Nephron (organoid): ENCODE data around the gene SUSD1.
A peak's percentile ranks its signal among the peaks of the same experiment; 100 is the strongest.

Experiments
- H3K27ac Mint-ChIP-seq, 3 experiments: 2 replicates each; pipeline ENCODE4 v1.8.0; 2020; ENCODE audit warnings: mixed read lengths in 3 of 3, mild to moderate bottlenecking in 2 of 3, moderate library complexity in 1 of 3
- H3K27me3 Mint-ChIP-seq: 2 replicates; pipeline ENCODE4 v1.8.0; 2021; ENCODE audit warnings: low read depth, mild to moderate bottlenecking, moderate library complexity, mixed read lengths
- H3K36me3 Mint-ChIP-seq: 2 replicates; pipeline ENCODE4 v1.8.0; 2020; ENCODE audit warnings: low read depth, mixed read lengths
- H3K4me1 Mint-ChIP-seq: 2 replicates; pipeline ENCODE4 v1.8.0; 2020; ENCODE audit warnings: mixed read lengths
- H3K4me3 Mint-ChIP-seq, 3 experiments: 2 replicates each; pipeline ENCODE4 v1.8.0; 2020; ENCODE audit warnings: mild to moderate bottlenecking in 3 of 3, mixed read lengths in 3 of 3, moderate library complexity in 2 of 3
- H3K9me3 Mint-ChIP-seq: 2 replicates; pipeline ENCODE4 v1.8.0; 2020; ENCODE audit warnings: mixed read lengths
- TF ChIP-seq, protein P1 (sequence below), 3 experiments: fragments of 200-600 bp; sonication (generic); IDR thresholded peaks; one replicate each; pipeline ENCODE4 v1.5.0; 2021; ENCODE audit warnings: antibody characterized with exemption in 3 of 3; ENCODE audit not compliant: unreplicated experiment in 3 of 3

SUSD1 gene

DNA sequence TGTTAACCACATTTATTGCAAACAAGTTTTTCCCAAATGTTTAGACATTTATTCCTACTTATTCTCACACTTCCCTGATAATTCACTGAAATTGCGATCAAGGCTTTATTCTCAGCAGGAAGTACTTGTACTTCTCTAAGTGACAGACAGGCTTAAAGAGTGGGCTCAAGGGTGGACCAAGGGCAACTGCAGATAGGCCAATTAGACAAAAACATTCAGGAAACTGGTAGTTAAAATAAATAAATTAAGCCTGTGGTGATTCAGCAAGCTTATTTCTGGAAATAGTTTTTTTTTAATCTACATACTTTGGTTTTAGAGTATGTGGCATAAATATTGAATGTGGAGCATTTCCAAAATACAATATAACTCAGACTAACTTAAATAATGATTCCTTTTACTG lies 142.4 kb downstream of the SUSD1 start:
- Mint-ChIP-seq H3K36me3 (peaks cover 9% of the 10 kb centered on the region), H3K9me3 (no peaks in the 10 kb centered on the region), H3K27ac (no peak overlapping the region), H3K27me3 (peaks cover 5% of the 10 kb centered on the region), H3K4me1 (peaks cover 16% of the 10 kb centered on the region), H3K4me3 (no peak overlapping the region)
- TF ChIP-seq, protein P1, sequence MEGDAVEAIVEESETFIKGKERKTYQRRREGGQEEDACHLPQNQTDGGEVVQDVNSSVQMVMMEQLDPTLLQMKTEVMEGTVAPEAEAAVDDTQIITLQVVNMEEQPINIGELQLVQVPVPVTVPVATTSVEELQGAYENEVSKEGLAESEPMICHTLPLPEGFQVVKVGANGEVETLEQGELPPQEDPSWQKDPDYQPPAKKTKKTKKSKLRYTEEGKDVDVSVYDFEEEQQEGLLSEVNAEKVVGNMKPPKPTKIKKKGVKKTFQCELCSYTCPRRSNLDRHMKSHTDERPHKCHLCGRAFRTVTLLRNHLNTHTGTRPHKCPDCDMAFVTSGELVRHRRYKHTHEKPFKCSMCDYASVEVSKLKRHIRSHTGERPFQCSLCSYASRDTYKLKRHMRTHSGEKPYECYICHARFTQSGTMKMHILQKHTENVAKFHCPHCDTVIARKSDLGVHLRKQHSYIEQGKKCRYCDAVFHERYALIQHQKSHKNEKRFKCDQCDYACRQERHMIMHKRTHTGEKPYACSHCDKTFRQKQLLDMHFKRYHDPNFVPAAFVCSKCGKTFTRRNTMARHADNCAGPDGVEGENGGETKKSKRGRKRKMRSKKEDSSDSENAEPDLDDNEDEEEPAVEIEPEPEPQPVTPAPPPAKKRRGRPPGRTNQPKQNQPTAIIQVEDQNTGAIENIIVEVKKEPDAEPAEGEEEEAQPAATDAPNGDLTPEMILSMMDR (IDR thresholded peaks at IDR 0.05; ENCODE audit: unreplicated experiment in 3 of 3): no peak

DNA sequence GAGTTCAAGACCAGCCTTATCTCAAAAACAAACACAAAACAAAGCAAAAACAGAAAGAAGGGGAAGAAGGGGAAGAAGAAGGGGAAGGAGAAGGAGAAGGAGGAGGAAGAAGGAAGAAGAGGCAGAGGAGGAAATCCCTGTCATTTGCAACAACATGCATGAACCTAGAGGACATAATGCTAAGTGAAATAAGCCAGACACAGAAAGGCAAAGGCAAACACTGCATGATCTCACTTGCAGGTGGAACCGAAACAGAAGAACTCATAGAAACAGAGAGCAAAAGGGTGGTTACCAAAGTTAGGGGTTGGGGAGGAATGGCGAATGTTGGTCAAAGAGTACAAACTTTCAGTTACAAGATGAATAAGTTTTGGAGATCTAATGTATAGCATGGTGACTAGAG lies 143.1 kb downstream of the SUSD1 start:
- no peak overlapping the region for H3K4me3 Mint-ChIP-seq
- TF ChIP-seq, protein P1 (IDR thresholded peaks at IDR 0.05; ENCODE audit: unreplicated experiment in 3 of 3): no peak
- peaks cover 9% of the 10 kb centered on the region for H3K4me1 Mint-ChIP-seq
- H3K9me3 Mint-ChIP-seq: no peaks in the 10 kb centered on the region
- peaks cover 5% of the 10 kb centered on the region for H3K27me3 Mint-ChIP-seq
- peaks cover 2% of the 10 kb centered on the region for H3K36me3 Mint-ChIP-seq
- H3K27ac Mint-ChIP-seq: no peak overlapping the region

DNA sequence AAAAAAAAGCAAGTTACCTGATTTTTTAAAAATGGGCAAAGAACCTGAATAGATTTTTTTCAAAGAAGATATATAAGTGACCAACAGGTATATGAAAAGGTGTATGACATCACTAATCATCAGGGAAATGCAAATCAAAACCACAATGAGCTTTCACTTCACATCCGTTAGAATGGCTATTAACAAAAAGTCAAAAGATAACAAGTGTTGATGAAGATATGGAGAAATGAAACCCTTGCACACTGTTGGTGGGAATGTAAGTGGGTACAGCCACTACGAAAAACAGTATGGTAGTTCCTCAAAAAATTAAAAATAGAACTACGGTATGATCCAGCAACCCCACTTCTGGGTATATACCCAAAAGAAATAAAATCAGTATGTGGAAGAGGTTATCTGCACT lies 143.7 kb downstream of the SUSD1 start:
- no peak overlapping the region for H3K27ac Mint-ChIP-seq
- H3K36me3 Mint-ChIP-seq: no peaks in the 10 kb centered on the region
- H3K4me1 Mint-ChIP-seq: peaks cover 7% of the 10 kb centered on the region
- no peak overlapping the region for H3K4me3 Mint-ChIP-seq
- TF ChIP-seq, protein P1 (IDR thresholded peaks at IDR 0.05; ENCODE audit: unreplicated experiment in 3 of 3): no peak
- peaks cover 5% of the 10 kb centered on the region for H3K27me3 Mint-ChIP-seq
- H3K9me3 Mint-ChIP-seq: no peaks in the 10 kb centered on the region

DNA sequence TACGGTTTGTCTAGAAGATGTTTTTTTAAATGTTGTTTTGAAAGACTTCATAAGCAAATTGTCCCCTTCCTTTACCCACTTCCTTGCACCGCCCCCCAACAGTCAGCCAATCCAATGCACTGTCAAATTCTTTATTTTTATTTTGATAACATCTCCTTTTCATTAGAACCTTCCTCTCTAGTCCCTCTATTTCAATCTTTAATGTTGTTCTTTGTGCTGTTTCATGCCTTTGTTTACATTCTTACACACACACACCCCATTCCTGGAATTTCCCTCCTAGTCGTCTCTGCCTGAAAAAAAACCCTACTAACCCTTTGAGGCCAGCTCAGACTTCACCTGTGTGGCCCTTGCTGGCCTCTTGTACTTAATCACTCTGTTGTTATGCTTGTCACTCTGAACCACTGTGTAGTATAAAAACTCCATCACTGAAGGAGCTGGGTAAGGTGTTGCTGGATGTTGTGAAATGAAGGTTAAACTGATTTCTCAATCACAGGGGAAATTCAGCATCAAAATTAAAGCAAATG lies 145.1 kb downstream of the SUSD1 start:
- no peaks in the 10 kb centered on the region for H3K36me3 Mint-ChIP-seq
- TF ChIP-seq, protein P1 (IDR thresholded peaks at IDR 0.05; ENCODE audit: unreplicated experiment in 3 of 3): no peak
- H3K4me1 Mint-ChIP-seq: peaks cover 7% of the 10 kb centered on the region
- H3K27me3 Mint-ChIP-seq: peaks cover 2% of the 10 kb centered on the region
- no peaks in the 10 kb centered on the region for H3K9me3 Mint-ChIP-seq
- H3K27ac Mint-ChIP-seq: peak overlapping the region; percentile 9 to 68 (median 22)
- H3K4me3 Mint-ChIP-seq: no peak overlapping the region

DNA sequence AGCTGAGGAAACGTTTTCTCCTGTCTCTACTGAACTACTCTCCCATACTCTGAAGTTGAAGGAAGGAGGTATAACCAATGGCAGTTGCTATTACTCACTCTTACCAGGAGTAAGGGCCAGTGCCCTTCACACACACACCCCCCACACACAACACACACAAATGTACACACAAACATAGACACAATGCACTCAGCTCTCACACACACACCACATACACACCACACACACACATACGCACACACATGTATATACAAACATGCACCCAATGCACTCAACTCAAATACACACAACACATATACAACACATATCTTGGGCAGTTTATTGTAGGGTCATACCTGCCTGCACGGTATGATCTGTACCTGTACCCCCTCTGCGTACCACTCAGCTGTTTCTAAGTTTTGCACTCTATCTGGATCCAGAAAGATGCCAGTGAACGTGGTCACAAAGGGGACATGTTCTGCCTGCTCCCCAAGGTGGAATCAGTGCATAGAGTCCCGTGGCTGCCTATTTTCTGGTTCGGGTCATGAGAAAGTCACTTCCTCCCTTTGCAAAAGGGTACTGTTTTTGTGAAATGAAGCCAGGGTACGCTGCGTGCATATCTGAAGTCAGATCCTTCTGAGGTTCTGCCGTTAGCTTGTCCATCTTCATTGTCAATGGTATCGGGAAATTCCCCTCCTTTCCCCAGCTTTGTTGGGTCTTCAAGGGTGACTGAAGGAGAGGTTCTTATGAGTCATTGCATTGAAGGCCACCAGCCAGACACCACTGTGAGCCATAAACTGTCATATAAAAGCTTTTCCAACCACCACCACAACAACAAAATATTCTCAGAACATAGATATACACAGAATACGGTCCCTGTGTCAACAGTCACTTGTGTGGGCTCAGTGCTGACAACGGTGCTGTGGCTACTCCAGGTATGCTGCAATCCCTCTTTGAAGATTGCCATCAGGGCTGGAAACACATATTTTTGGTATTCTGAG lies 146.6 kb downstream of the SUSD1 start:
- Mint-ChIP-seq H3K4me3 (no peak overlapping the region), H3K36me3 (no peaks in the 10 kb centered on the region), H3K9me3 (no peaks in the 10 kb centered on the region), H3K27me3 (no peaks in the 10 kb centered on the region), H3K4me1 (peaks cover 7% of the 10 kb centered on the region), H3K27ac (no peak overlapping the region)
- TF ChIP-seq, protein P1 (IDR thresholded peaks at IDR 0.05; ENCODE audit: unreplicated experiment in 3 of 3): no peak
